Measurements from ENCODE around the gene PRDX5. TPM values are rescaled to one million over a fixed set of nuclear protein-coding genes. Genes with fewer than 3 reads are reported as not detected.
A peak's percentile ranks its signal among the peaks of the same experiment; 100 is the strongest.

PRDX5 gene
- total RNA-seq (2021) (255 to 293 TPM (median 282 TPM) in 3 replicates), Bru-seq, nascent RNA (percentile 84 among the genes with signal in this experiment)
- long read RNA-seq, experiment 1, transcript PRDX5-202 (4 exons, 463 nt), result minor isoform, 14 of 356 reads
- long read RNA-seq, experiment 1, transcript PRDX5-203 (5 exons, 596 nt), result minor isoform, 9 of 356 reads
- long read RNA-seq, experiment 1, transcript PRDX5-201 (6 exons, 893 nt), result major isoform, 302 of 356 reads
- long read RNA-seq, experiment 1, partial matches to known transcripts, result 8 of 356 reads
- long read RNA-seq, experiment 1, other reads (novel, unspliced or antisense), result 23 of 356 reads
- long read RNA-seq, experiment 2, transcript PRDX5-203 (5 exons, 596 nt), result minor isoform, 10 of 374 reads
- long read RNA-seq, experiment 2, transcript PRDX5-202 (4 exons, 463 nt), result minor isoform, 13 of 374 reads
- long read RNA-seq, experiment 2, transcript PRDX5-201 (6 exons, 893 nt), result major isoform, 263 of 374 reads
- long read RNA-seq, experiment 2, partial matches to known transcripts, result 26 of 374 reads
- long read RNA-seq, experiment 2, other reads (novel, unspliced or antisense), result 62 of 374 reads
- long read RNA-seq, experiment 3, transcript PRDX5-201 (6 exons, 893 nt), result major isoform, 277 of 379 reads
- long read RNA-seq, experiment 3, partial matches to known transcripts, result 88 of 379 reads
- long read RNA-seq, experiment 3, other reads (novel, unspliced or antisense), result 9 of 379 reads

DNA sequence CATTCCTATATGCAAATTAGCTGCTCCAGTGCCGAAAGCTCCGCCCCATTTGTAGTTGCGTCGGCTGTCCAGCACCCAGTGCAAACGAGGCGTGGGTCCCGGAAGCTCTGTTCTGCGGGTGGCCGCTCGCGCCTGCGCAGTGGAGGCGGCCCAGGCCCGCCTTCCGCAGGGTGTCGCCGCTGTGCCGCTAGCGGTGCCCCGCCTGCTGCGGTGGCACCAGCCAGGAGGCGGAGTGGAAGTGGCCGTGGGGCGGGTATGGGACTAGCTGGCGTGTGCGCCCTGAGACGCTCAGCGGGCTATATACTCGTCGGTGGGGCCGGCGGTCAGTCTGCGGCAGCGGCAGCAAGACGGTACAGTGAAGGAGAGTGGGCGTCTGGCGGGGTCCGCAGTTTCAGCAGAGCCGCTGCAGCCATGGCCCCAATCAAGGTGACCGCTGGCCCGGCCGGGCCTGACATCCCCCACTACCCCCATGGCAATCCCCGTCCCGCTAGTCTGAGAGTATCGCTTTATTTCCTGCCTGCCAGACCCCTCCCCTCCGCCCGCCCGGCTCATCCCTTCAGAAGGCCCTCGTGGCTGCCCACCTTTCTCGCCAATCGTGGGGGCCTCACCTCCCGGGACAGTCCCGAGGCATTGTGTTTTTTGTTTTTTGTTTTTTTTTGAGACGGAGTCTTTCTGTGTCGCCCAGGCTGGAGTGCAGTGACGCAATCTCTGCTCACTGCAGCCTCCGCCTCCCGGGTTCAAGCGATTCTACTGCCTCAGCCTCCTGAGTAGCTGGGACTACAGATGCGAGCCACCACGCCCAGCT lies at the start of gene PRDX5:
TSS of gene PRDX5 (plus strand) at position 161 of the 805 bp plus-strand sequence. CDS start at position 256, 95 bp downstream.
- H3K36me3 Mint-ChIP-seq, result peaks cover 27% of the 10 kb centered on the region
- peak within 1 kb of the TSS; percentile 99 for H3K27ac Mint-ChIP-seq
- ChIA-PET CTCF (interaction anchor here (0.7 to 3.8 kb wide), 38 partner anchors 9 to 339 kb away, joined by 3 to 173 read pairs (median 5); partner anchors contain the start of genes BAD, CATSPERZ, CCDC88B and ESRRA), POLR2A (interaction anchor here (0.5 to 3.0 kb wide), 17 partner anchors 13 to 656 kb away, joined by 3 to 25 read pairs (median 6); partner anchors contain the start of genes CATSPERZ, DNAJC4, ESRRA and FKBP2)
- H3K4me3 Mint-ChIP-seq, result peak within 1 kb of the TSS; percentile 90
- DNase-seq (ENCODE audit: low spot score) (peak; percentile 90), ATAC-seq (peak; percentile 71)
- H3K9me3 Mint-ChIP-seq, result no peaks in the 10 kb centered on the region
- H3K4me1 Mint-ChIP-seq, result peaks cover 17% of the 10 kb centered on the region
- no peaks in the 10 kb centered on the region for H3K27me3 Mint-ChIP-seq (ENCODE audit: low read depth)
- TF ChIP-seq, protein P1, sequence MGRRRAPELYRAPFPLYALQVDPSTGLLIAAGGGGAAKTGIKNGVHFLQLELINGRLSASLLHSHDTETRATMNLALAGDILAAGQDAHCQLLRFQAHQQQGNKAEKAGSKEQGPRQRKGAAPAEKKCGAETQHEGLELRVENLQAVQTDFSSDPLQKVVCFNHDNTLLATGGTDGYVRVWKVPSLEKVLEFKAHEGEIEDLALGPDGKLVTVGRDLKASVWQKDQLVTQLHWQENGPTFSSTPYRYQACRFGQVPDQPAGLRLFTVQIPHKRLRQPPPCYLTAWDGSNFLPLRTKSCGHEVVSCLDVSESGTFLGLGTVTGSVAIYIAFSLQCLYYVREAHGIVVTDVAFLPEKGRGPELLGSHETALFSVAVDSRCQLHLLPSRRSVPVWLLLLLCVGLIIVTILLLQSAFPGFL (CRISPR knock-in tag; IDR thresholded peaks at IDR 0.05; ENCODE audit: borderline replicate concordance), result no peak
- TF ChIP-seq, protein P2, sequence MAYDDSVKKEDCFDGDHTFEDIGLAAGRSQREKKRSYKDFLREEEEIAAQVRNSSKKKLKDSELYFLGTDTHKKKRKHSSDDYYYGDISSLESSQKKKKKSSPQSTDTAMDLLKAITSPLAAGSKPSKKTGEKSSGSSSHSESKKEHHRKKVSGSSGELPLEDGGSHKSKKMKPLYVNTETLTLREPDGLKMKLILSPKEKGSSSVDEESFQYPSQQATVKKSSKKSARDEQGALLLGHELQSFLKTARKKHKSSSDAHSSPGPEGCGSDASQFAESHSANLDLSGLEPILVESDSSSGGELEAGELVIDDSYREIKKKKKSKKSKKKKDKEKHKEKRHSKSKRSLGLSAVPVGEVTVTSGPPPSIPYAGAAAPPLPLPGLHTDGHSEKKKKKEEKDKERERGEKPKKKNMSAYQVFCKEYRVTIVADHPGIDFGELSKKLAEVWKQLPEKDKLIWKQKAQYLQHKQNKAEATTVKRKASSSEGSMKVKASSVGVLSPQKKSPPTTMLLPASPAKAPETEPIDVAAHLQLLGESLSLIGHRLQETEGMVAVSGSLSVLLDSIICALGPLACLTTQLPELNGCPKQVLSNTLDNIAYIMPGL (CRISPR knock-in tag; IDR thresholded peaks at IDR 0.05), result 0 out of 2 replicates have a peak, but pooled peaks have one; percentile 35
- TF ChIP-seq, protein P3, sequence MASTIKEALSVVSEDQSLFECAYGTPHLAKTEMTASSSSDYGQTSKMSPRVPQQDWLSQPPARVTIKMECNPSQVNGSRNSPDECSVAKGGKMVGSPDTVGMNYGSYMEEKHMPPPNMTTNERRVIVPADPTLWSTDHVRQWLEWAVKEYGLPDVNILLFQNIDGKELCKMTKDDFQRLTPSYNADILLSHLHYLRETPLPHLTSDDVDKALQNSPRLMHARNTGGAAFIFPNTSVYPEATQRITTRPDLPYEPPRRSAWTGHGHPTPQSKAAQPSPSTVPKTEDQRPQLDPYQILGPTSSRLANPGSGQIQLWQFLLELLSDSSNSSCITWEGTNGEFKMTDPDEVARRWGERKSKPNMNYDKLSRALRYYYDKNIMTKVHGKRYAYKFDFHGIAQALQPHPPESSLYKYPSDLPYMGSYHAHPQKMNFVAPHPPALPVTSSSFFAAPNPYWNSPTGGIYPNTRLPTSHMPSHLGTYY (CRISPR knock-in tag; IDR thresholded peaks at IDR 0.05), result no peak
- TF ChIP-seq, protein P4, sequence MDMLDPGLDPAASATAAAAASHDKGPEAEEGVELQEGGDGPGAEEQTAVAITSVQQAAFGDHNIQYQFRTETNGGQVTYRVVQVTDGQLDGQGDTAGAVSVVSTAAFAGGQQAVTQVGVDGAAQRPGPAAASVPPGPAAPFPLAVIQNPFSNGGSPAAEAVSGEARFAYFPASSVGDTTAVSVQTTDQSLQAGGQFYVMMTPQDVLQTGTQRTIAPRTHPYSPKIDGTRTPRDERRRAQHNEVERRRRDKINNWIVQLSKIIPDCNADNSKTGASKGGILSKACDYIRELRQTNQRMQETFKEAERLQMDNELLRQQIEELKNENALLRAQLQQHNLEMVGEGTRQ (CRISPR knock-in tag; IDR thresholded peaks at IDR 0.05), result no peak
- no peak for TF ChIP-seq ZNF138 (CRISPR knock-in tag; conservative IDR thresholded peaks at IDR 0.05)
- peak; percentile 70 for TF ChIP-seq SMAD3 (CRISPR knock-in tag; IDR thresholded peaks at IDR 0.05; ENCODE audit: borderline replicate concordance)
- TF ChIP-seq, protein P5, sequence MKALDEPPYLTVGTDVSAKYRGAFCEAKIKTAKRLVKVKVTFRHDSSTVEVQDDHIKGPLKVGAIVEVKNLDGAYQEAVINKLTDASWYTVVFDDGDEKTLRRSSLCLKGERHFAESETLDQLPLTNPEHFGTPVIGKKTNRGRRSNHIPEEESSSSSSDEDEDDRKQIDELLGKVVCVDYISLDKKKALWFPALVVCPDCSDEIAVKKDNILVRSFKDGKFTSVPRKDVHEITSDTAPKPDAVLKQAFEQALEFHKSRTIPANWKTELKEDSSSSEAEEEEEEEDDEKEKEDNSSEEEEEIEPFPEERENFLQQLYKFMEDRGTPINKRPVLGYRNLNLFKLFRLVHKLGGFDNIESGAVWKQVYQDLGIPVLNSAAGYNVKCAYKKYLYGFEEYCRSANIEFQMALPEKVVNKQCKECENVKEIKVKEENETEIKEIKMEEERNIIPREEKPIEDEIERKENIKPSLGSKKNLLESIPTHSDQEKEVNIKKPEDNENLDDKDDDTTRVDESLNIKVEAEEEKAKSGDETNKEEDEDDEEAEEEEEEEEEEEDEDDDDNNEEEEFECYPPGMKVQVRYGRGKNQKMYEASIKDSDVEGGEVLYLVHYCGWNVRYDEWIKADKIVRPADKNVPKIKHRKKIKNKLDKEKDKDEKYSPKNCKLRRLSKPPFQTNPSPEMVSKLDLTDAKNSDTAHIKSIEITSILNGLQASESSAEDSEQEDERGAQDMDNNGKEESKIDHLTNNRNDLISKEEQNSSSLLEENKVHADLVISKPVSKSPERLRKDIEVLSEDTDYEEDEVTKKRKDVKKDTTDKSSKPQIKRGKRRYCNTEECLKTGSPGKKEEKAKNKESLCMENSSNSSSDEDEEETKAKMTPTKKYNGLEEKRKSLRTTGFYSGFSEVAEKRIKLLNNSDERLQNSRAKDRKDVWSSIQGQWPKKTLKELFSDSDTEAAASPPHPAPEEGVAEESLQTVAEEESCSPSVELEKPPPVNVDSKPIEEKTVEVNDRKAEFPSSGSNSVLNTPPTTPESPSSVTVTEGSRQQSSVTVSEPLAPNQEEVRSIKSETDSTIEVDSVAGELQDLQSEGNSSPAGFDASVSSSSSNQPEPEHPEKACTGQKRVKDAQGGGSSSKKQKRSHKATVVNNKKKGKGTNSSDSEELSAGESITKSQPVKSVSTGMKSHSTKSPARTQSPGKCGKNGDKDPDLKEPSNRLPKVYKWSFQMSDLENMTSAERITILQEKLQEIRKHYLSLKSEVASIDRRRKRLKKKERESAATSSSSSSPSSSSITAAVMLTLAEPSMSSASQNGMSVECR (CRISPR knock-in tag; IDR thresholded peaks at IDR 0.05; ENCODE audit: borderline replicate concordance), result no peak
- TF ChIP-seq ZNF671 (CRISPR knock-in tag; IDR thresholded peaks at IDR 0.05), result no peak
- peak; percentile 64; the same call in 1 of the 2 replicates for TF ChIP-seq SP1 (CRISPR knock-in tag; conservative IDR thresholded peaks at IDR 0.05)
- TF ChIP-seq, protein P6, sequence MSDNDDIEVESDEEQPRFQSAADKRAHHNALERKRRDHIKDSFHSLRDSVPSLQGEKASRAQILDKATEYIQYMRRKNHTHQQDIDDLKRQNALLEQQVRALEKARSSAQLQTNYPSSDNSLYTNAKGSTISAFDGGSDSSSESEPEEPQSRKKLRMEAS (CRISPR knock-in tag; IDR thresholded peaks at IDR 0.05), result no peak
- no peak for TF ChIP-seq ELF4 (CRISPR knock-in tag; IDR thresholded peaks at IDR 0.05; ENCODE audit: low read depth)
- TF ChIP-seq, protein P7, sequence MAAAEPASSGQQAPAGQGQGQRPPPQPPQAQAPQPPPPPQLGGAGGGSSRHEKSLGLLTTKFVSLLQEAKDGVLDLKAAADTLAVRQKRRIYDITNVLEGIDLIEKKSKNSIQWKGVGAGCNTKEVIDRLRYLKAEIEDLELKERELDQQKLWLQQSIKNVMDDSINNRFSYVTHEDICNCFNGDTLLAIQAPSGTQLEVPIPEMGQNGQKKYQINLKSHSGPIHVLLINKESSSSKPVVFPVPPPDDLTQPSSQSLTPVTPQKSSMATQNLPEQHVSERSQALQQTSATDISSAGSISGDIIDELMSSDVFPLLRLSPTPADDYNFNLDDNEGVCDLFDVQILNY (CRISPR knock-in tag; IDR thresholded peaks at IDR 0.05), result no peak
- peak; percentile 70; the same call in 1 of the 2 replicates for TF ChIP-seq MYBL2 (CRISPR knock-in tag; IDR thresholded peaks at IDR 0.05)
- TF ChIP-seq, protein P8, sequence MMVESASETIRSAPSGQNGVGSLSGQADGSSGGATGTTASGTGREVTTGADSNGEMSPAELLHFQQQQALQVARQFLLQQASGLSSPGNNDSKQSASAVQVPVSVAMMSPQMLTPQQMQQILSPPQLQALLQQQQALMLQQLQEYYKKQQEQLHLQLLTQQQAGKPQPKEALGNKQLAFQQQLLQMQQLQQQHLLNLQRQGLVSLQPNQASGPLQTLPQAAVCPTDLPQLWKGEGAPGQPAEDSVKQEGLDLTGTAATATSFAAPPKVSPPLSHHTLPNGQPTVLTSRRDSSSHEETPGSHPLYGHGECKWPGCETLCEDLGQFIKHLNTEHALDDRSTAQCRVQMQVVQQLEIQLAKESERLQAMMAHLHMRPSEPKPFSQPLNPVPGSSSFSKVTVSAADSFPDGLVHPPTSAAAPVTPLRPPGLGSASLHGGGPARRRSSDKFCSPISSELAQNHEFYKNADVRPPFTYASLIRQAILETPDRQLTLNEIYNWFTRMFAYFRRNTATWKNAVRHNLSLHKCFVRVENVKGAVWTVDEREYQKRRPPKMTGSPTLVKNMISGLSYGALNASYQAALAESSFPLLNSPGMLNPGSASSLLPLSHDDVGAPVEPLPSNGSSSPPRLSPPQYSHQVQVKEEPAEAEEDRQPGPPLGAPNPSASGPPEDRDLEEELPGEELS (CRISPR knock-in tag; IDR thresholded peaks at IDR 0.05), result peak; percentile 64; the same call in 1 of the 2 replicates
- peak; percentile 8; the same call in 1 of the 2 replicates for TF ChIP-seq ZNF416 (CRISPR knock-in tag; IDR thresholded peaks at IDR 0.05)
- TF ChIP-seq CREM (CRISPR knock-in tag; IDR thresholded peaks at IDR 0.05), result no peak
- TF ChIP-seq CBFB (CRISPR knock-in tag; IDR thresholded peaks at IDR 0.05; ENCODE audit: low read depth), result no peak
- no peak for TF ChIP-seq TP53 (CRISPR knock-in tag; IDR thresholded peaks at IDR 0.05)
- TF ChIP-seq ZNF396 (CRISPR knock-in tag; IDR thresholded peaks at IDR 0.05; ENCODE audit: borderline replicate concordance), result no peak
- TF ChIP-seq ZBTB21 (CRISPR knock-in tag; IDR thresholded peaks at IDR 0.05; ENCODE audit: borderline replicate concordance), result no peak
